ENCODE measurements around the gene IL25.
"Not testable (repeated sequence)": the region's sequence is repeated elsewhere in the genome, so short reads cannot be mapped to it uniquely, and the experiment has no call there.

Gene IL25

GRCh38 chr14:23411563-23412525 lies 39.2 kb downstream of the IL25 start:
- DNase-seq: no peak

- DNase-seq: no peak
These were observed 41.1 kb downstream of the IL25 start for GRCh38 chr14:23413681-23414080.

- DNase-seq: no peak
These were observed 41.6 kb downstream of the IL25 start for GRCh38 chr14:23414254-23414653.

- no peak for DNase-seq
These were observed 42.6 kb downstream of the IL25 start for GRCh38 chr14:23414906-23415820.

- DNase-seq: no peak
These were observed 43.5 kb downstream of the IL25 start for GRCh38 chr14:23415821-23416778.

GRCh38 chr14:23416801-23417200 lies 44.2 kb downstream of the IL25 start:
- no peak for DNase-seq

- not testable (repeated sequence) for DNase-seq
These were observed 44.7 kb downstream of the IL25 start for GRCh38 chr14:23417269-23417668.

GRCh38 chr14:23418021-23418420 lies 45.4 kb downstream of the IL25 start:
- DNase-seq: no peak

- DNase-seq: not testable (repeated sequence)
These were observed 47.0 kb downstream of the IL25 start for GRCh38 chr14:23419646-23420045.

GRCh38 chr14:23421594-23421993 lies 49.0 kb downstream of the IL25 start:
- no peak for DNase-seq

GRCh38 chr14:23423657-23424056 lies 51.0 kb downstream of the IL25 start:
- DNase-seq: no peak

GRCh38 chr14:23425169-23425568 lies 52.6 kb downstream of the IL25 start:
- no peak for DNase-seq

GRCh38 chr14:23425798-23426197 lies 53.2 kb downstream of the IL25 start:
- not testable (repeated sequence) for DNase-seq

Data from femur (tissue), 1 donor.